Measurements from ENCODE around the gene SORCS2. TPM values are rescaled to one million over a fixed set of nuclear protein-coding genes. Genes with fewer than 3 reads are reported as not detected.

Gene SORCS2
- total and polyA plus RNA-seq, 8 donors = 4.6 to 9.7 (median 7.2) TPM

- H3K27ac ChIP-seq = no peak overlapping the region
- H3K36me3 ChIP-seq = no peaks in the 10 kb centered on the region
- H3K27me3 ChIP-seq = peaks cover 0 to 84% of the 10 kb centered on the region in 2 donors
- no peak for DNase-seq
- no peak for ATAC-seq
- intact Hi-C loops (cut with DNase I) = no loop called here
- H3K9me3 ChIP-seq = no peaks in the 10 kb centered on the region
- H3K4me3 ChIP-seq = no peak overlapping the region
- H3K4me1 ChIP-seq = no peaks in the 10 kb centered on the region
- TF ChIP-seq CTCF (IDR thresholded peaks at IDR 0.05) = no peak
These were observed 326.7 kb downstream of the SORCS2 start for GRCh38 chr4:7518871-7519637.

- no peak overlapping the region for H3K27ac ChIP-seq
- no peaks in the 10 kb centered on the region for H3K4me1 ChIP-seq
- H3K9me3 ChIP-seq = no peaks in the 10 kb centered on the region
- H3K27me3 ChIP-seq = peaks cover 0 to 91% of the 10 kb centered on the region in 2 donors
- no peak for TF ChIP-seq CTCF (IDR thresholded peaks at IDR 0.05)
- H3K4me3 ChIP-seq = no peak overlapping the region
- no peak for ATAC-seq
- no peak for DNase-seq
- H3K36me3 ChIP-seq = no peaks in the 10 kb centered on the region
- intact Hi-C loops (cut with DNase I) = no loop called here
These were observed 327.5 kb downstream of the SORCS2 start for GRCh38 chr4:7519638-7520376.

DNA sequence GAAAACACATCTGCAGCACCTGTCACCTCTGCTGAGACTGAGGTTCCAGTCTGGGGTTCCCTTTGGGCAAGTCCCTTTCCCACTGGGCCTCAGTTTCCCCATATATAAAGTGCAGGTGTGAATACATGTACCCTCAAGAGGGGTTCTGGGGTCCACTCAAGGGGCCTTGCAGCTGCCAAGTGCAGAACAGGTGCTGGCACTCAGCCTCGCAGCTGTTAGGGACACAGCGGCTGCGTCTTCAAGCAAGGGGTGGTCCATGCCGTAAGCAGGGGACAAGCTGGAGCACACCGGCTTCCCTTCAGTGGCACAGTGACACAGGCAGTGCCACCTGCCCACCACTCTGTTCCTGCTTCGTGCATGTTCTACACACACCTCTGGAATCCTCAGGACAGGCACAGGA lies 329.3 kb downstream of the SORCS2 start:
- TF ChIP-seq CTCF (IDR thresholded peaks at IDR 0.05) = no peak
- no peak for DNase-seq
- Histone ChIP-seq H3K27ac (no peak overlapping the region), H3K4me3 (no peak overlapping the region), H3K27me3 (peaks cover 0 to 82% of the 10 kb centered on the region in 2 donors), H3K9me3 (no peaks in the 10 kb centered on the region), H3K4me1 (no peaks in the 10 kb centered on the region), H3K36me3 (no peaks in the 10 kb centered on the region)
- intact Hi-C loops (cut with DNase I) = no loop called here
- ATAC-seq = no peak

DNA sequence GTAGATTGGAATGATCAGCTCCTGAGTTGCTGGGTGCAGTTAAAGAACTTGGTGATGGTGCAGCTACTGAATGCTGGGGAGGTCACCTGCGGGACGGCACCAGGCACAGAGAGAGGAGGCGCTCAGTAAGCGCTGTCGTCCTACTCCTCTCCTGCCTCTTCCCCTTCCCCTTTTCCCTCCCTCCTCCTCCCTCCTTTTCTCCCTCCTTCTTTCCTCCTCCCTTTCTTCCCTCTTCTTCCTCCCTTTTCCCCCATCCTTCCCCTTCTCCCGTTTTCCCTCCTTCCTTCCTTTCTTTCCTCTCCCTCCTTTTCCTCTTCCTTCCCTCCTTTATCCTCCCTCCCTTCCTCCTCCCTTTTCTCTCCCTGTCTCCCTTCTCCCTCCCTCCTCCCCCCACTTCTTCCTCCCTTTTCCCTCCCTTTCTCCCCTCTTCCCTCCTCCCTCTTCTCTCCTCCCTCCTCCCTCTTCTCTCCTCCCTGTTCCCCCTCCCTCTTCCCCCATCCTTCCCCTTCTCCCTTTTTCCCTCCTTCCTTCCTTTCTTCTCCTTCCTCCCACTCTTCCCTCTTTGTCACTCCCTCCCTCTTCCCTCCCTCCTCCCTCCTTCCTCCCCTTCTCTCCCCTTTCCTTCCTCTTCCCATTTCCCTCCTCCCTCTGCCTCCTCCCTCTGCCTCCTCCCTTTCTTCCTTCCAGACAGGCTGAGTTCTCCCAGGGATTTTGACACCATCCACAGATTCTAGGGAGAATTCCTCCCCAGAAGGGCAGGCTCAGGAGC lies 330.3 kb downstream of the SORCS2 start:
- no peak for ATAC-seq

More for the DNA sequence above, 330.3 kb downstream of the SORCS2 start:
- no peak overlapping the region for H3K4me3 ChIP-seq
- H3K9me3 ChIP-seq = no peaks in the 10 kb centered on the region
- DNase-seq = no peak
- intact Hi-C loops (cut with DNase I) = no loop called here
- H3K4me1 ChIP-seq = no peaks in the 10 kb centered on the region
- H3K36me3 ChIP-seq = no peaks in the 10 kb centered on the region
- peaks cover 0 to 80% of the 10 kb centered on the region in 2 donors for H3K27me3 ChIP-seq
- H3K27ac ChIP-seq = no peak overlapping the region
- no peak for TF ChIP-seq CTCF (IDR thresholded peaks at IDR 0.05)

All from left lung (tissue), 10 donors.